Daoy (cell line): ENCODE results near the gene CIRBP. TPM values are rescaled to one million over a fixed set of nuclear protein-coding genes. Genes with fewer than 3 reads are reported as not detected.
A peak's percentile ranks its signal among the peaks of the same experiment; 100 is the strongest.
"Not testable (repeated sequence)": the region's sequence is repeated elsewhere in the genome, so short reads cannot be mapped to it uniquely, and the experiment has no call there.

Source experiments
- DNase-seq: peaks from one replicate; pipeline ENCODE4 v3.0.0-alpha.2; 2015; ENCODE audit warnings: low read depth
- total RNA-seq: library from RNA; depleted of rRNA; stranded (reverse); fragments of >200 nt; shearing (Covaris generic); gene quantifications from 2 replicates; pipeline ENCODE4 v1.2.3, GENCODE V29; 2014

The CIRBP gene
- total RNA-seq, 1 experiment from 2014 or later = 288 TPM

GRCh38 chr19:1243768-1244692, 25.1 kb upstream of the CIRBP start:
- DNase-seq = peak; percentile 87

DNA sequence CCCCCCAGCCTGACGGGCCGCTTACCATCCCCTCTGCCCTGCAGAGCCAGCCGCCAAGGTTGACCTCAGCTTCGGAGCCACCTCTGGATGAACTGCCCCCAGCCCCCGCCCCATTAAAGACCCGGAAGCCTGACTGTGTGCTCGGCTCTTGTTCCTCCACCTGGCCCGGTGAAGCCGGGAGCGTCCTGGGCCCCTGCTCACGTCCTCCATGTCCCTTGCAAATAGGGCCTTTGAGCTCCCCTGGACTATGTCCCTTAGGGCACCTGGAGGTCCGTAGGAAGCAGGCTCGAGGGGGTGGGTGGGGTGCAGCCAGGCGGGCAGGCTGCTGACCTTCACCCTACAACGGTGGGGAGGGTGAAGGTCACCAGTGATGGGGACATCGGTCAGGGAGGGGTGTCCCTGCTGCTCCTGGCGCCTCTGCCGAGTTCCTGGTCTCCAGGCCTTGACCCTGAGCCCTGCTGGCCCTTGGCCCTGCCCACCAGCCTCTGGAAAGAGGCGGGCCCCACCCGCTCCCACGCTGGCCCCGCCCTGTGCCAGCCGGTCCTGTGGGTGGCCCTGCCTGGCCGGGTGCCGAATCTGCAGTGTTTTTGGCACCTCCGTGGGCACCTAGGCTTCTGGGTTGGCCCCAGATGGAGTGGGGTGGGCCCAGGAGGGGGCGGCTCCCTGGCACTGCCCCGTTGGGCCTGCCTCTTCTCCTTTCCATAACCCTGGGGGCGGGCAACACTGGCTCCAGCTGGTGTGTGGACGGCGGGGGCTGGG, 24.3 kb upstream of the CIRBP start:
- DNase-seq = no peak

DNA sequence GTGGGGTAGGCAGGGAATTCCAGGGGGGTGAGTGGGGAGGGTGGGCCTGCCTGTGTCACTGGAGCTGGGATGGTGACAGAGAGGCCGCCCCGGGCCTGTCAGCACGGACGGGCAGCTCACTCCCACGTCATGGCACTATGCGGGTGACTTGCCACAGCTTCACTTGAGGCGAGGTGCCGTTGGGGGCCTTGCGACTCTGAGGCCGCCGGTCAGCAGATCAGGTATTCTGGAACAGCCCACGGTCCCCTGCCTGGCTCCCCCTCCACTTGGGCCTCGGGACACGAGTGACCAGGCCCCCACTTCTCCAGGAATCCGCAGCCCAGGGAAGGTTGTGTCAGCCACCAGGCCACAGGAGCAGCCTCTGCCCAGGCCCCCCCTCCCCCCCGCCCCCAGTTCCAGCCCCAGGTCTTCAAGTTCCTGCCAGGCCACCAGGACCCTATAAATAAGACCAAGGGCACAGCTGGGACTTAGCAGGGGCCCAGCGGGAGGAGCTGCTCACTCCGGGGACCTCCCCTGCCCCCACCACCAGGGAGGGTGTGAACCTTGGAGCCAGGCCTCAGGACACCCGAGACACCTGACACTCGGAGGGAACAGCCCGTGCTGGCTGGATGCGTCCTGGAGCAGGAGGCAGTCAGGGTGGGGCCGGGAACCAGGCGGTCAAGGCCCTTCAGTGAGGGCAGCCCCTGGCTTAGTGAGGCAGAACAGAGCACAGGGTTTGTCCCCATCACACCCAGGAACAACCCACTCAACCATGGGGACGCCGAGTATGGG, 23.5 kb upstream of the CIRBP start:
- DNase-seq = no peak

GRCh38 chr19:1246265-1247087, 22.7 kb upstream of the CIRBP start:
- not testable (repeated sequence) for DNase-seq

GRCh38 chr19:1247748-1248138, 21.4 kb upstream of the CIRBP start:
- DNase-seq = no peak

GRCh38 chr19:1248139-1248785, 20.9 kb upstream of the CIRBP start, which contains the start of gene MIDN:
Gene MIDN, plus strand, starts transcription at chr19:1248583. Its CDS starts 1,714 bp downstream, at chr19:1250297.
- peak; percentile 92 for DNase-seq

GRCh38 chr19:1248786-1249297, 20.3 kb upstream of the CIRBP start:
- peak; percentile 90 for DNase-seq

- peak; percentile 98 for DNase-seq
Observed at GRCh38 chr19:1249298-1249989, 19.7 kb upstream of the CIRBP start.

- no peak for DNase-seq
Observed at GRCh38 chr19:1249990-1250436, 19.1 kb upstream of the CIRBP start.

DNA sequence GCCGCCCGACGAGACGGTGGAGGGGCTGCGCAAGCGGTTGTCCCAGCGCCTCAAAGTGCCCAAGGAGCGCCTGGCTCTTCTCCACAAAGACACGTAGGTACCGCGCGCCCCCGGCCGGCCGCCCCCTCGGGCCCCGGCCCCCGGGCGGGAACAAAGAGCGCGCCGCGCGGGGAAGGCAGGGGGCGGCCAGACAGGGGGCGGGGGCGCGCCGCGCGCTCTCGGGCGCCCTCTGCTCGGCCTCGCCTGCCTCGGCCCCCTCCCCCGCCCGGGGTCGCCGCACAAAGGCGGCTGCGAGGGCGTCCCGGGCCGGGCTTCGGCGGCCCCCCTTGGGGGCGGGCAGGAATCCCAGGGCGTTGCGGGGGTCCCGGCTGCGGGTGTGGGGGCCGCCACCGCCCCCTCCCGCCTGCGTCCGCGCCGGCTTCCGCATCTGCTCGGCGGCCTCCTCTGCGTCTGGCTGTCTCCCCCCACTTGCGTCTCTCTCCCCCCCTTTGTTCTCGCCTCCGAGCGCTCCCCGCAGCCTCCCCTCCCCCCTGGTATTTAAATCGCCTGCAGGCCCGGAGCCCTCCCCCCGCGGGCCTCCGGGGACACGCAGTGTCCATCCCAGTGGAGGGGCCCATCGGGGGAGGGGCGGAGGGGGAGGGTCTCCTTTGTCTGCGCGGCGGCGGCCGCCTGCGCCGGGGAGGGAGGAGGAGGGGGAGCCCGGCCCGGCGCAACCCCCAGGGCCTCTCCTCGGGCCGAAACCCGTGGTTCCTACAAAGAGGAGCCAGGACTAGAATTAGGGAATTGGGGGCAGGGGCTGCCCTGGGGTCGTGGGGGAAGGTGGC, 18.5 kb upstream of the CIRBP start:
- peak; percentile 61 for DNase-seq

DNA sequence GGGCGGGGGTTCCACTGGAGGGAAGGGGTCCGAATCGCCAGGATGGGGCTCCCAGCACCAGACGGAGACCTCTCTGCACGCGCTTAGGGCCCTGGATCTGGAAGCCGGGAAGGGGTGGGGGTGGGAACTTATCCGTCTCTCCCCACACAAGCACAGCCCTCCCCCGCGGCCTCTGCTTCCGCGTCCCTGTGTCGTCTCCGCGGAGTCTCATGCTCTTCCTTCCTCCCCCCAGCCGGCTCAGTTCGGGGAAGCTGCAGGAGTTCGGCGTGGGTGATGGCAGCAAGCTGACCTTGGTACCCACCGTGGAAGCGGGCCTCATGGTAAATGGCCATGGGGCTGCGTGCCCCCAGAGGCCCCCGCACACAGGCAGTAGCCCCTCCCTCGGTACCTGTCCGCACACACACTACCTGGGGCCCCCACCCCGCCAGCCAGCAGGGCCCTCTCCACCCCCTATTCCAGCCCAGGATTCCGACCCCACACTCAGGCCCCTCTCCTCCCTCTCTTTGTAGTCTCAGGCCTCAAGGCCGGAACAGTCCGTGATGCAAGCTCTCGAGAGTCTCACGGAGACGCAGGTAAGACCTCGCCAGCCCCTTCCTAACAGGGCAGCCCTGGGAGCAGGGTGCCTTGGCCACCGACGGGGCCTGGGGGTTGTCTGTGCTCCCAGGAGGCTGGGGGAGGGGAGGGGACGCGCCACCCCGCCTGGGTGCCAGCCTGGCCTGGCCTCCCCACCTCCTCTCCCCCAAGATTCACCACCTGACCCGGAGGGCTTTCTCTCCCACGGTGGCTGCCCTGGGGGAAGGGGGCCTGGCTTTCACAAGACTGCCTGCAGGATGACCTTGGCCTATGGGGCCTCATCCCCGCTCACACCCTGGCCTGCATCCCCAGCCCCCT, 17.6 kb upstream of the CIRBP start:
- DNase-seq = peak; percentile 82

DNA sequence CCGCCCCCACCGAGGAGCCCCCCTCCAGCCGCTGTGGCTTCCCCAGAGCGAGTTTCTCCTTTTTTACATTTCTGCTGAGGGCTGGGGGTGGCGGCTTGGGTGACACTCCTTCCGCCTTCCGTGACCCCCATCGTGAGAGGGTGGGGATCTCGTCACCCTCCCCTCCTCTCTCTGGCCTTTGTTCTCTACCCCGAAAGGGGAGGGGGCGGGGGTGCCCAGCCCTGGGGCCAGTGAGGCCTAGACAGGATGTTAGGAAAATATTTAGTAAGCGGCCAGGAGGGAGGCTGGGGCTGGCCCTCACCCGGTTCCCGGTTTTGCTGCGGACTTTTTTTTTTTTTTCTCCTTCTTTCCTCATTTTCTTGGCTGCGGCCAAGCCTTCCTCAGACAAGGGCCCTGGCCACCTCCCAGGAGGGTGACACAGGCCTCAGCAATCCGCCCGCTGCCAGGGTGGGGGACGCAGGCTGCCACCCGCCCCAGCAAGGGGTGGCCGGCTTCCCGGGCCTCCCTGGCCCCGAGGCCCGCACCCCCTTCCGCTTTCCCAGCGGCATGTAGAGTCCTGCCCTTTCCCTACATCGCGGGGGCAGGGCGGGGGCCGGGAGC, 16.8 kb upstream of the CIRBP start:
- peak; percentile 97 for DNase-seq

DNA sequence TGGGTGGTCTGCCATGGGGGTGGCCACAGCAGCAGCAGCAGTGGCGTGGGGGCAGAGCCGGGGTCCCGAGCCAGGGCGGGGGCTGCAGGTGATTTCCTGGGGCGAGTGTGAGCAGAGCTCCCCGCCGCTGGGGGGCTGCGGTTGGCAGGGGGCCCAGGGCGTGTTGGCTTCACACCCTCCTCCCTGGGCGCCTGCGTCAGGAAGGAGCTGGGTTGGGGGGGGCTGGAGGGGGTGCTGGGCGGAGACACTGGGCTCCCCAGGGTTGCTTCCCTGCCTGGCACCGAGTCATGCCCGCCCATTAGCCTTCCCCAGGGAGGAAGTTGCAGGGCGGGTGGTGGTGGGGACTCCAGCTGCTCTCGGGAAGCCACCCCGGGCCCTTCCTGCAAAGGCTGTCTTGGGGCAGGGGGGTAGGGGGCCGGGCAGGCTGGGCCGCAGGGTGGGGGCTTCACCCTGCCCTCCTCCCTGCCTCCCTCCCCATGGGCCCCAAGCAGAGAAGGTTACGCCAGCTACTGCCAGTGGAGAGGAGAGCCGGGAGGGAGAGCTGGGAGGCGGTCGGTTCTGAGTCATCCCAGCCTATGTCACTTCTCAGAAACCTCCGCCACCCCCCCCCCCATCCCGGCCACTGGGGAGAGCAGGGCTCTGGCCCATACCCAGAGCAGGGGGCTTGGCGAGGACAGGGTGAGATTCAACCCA, 16.2 kb upstream of the CIRBP start:
- DNase-seq = peak; percentile 97

DNA sequence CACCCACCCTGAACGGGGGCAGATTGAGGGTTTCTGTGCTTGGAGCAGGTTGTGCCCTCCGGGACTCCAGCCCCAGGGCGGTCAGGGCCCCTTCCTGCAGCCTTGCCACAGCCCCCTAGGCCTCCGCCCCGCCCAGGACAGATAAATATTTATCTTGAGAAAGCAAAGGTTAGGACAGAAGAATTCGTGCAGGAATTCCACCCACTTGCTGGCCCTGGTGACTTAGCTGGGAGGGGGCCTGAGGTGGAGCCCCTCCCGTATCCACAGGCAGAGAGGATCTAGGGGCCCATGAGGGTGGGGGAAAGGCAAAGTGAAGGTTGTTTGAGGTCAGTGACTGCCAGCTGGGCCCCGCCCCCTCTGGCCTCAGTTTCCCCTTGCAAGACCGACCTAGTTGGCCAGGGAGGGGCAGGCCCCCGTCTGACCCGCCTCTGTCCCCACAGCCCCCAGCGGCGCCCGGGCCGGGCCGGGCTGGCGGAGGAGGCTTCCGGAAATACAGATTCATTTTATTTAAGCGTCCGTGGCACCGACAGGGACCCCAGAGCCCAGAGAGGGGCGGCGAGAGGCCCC, 15.5 kb upstream of the CIRBP start:
- DNase-seq = no peak

DNA sequence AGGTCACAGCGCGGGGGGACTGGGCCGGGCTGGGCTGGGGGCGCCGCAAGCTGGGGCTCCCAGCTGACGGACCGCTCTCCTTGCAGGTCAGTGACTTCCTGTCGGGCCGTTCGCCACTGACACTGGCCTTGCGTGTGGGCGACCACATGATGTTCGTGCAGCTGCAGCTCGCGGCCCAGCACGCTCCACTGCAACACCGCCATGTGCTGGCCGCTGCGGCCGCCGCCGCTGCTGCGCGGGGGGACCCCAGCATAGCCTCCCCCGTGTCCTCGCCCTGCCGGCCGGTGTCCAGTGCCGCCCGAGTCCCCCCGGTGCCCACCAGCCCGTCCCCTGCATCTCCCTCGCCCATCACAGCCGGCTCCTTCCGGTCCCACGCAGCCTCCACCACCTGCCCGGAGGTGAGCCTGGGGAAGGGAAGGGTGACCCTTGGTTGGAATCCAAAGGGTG, 15.0 kb upstream of the CIRBP start:
- DNase-seq = no peak

- no peak for DNase-seq
Observed at GRCh38 chr19:1254530-1255185, 14.5 kb upstream of the CIRBP start.
